ENCODE measurements around the gene RNF111. TPM values are rescaled to one million over a fixed set of nuclear protein-coding genes. Genes with fewer than 3 reads are reported as not detected.
A peak's percentile ranks its signal among the peaks of the same experiment; 100 is the strongest.

Gene RNF111
- 29.5 TPM for polyA plus RNA-seq (2013, experiment 1 of 2; ENCODE audit: insufficient read length)
- 29.6 TPM for polyA plus RNA-seq (2013, experiment 2 of 2; ENCODE audit: insufficient read length)

- DNase-seq = peak; percentile 97
These were observed at the start of gene RNF111 for GRCh38 chr15:58987491-58988005. Gene RNF111 (plus strand): TSS chr15:58987663. CDS start chr15:59030823, 43,160 bp downstream.

- no peak for DNase-seq
These were observed 40.3 kb upstream of the RNF111 start for GRCh38 chr15:58947179-58947578.

GRCh38 chr15:58951388-58952007 is 36.0 kb upstream of the RNF111 start:
- peak; percentile 53 for DNase-seq

GRCh38 chr15:58952751-58953150 is 34.7 kb upstream of the RNF111 start:
- DNase-seq = no peak

GRCh38 chr15:58957101-58957973 is 30.1 kb upstream of the RNF111 start:
- peak; percentile 72 for DNase-seq

GRCh38 chr15:58958811-58959210 is 28.7 kb upstream of the RNF111 start:
- DNase-seq = no peak

- DNase-seq = no peak
These were observed 25.3 kb upstream of the RNF111 start for GRCh38 chr15:58962136-58962535.

- peak; percentile 56 for DNase-seq
These were observed 24.5 kb upstream of the RNF111 start for GRCh38 chr15:58962662-58963565.

- peak; percentile 62 for DNase-seq
These were observed 20.8 kb upstream of the RNF111 start for GRCh38 chr15:58966698-58967097.

- no peak for DNase-seq
These were observed 20.0 kb upstream of the RNF111 start for GRCh38 chr15:58967479-58967878.

GRCh38 chr15:58977887-58978286 is 9.6 kb upstream of the RNF111 start:
- no peak for DNase-seq

- DNase-seq = peak; percentile 40
These were observed 7.0 kb upstream of the RNF111 start for GRCh38 chr15:58980351-58980939.

GRCh38 chr15:58981808-58982475 is 5.5 kb upstream of the RNF111 start:
- no peak for DNase-seq

- DNase-seq = no peak
These were observed 4.2 kb upstream of the RNF111 start for GRCh38 chr15:58983261-58983660.

GRCh38 chr15:58985443-58985842 is 2.0 kb upstream of the RNF111 start:
- DNase-seq = peak; percentile 35

- no peak for DNase-seq
These were observed 427 bp upstream of the RNF111 start for GRCh38 chr15:58987036-58987435.

- DNase-seq = peak; percentile 54
These were observed 733 bp downstream of the RNF111 start for GRCh38 chr15:58988006-58988785.

GRCh38 chr15:58992181-58992580 is 4.7 kb downstream of the RNF111 start:
- DNase-seq = no peak

GRCh38 chr15:58994906-58995453 is 7.5 kb downstream of the RNF111 start:
- no peak for DNase-seq

- DNase-seq = no peak
These were observed 12.2 kb downstream of the RNF111 start for GRCh38 chr15:58999694-59000093.
